HG03095 (cell line): ENCODE data around the gene TBX3.

Experiments used
- ATAC-seq: cut with Tn5 transposase; IDR thresholded peaks from one replicate; pipeline ENCODE4 v1.9.1; 2021; ENCODE audit warnings: moderate library complexity; ENCODE audit not compliant: unreplicated experiment

Gene TBX3

DNA sequence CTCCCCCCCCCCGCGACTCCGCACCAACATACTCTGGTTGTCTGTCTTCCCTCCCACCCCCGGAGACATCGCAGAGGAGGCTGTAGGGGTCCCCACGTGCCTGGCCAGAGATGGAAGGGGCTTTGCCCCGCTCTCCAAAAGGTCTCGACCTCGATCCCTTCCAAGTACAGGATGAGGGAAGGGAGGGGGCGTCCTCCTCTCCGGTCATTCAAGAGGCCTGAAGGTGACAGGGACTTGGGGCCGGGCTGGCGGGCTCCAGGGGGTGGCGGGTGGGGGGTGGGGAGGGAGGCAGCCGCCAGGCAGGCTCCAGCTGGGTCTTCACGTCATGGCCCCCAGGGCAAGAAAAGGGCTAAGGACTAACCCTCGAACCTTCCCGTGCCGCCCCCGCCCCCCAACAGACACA is 15.1 kb downstream of the TBX3 start:
- no peak for ATAC-seq

DNA sequence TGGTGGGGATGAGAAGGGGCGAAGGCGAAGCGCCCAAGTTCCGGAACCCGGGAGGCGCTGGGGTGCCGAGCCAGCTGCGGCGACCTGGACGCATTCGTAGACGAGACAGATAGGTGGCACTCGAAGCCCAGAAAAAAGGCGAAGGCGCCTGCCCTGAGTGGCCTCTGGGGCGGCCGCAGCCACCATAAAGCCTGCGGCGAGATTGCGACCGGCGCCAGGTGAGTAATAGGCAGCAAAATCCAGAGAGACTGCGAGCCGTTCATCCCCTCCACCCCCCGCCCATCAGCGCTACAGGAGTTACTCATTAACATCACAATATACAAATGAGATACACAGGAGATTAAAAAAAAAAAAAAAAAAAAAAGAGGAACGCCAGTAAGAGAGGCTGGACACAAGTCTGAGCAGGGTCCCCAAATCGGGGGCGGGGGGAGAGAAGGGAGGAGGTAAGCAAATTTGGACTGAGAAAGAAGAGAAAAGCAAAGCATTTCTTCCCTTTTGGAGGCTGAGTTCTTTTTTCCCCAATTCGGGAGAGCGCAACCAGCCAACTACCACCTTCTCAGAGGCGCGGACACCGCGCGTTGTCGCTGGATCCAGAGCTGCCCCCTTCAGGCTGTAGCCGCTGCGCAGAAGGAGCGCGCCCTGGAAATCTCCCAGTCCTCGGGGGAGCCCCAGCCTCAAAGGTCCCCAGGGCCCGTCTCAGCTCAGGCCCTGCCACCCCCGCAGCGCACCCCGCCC is 15.7 kb downstream of the TBX3 start:
- no peak for ATAC-seq

DNA sequence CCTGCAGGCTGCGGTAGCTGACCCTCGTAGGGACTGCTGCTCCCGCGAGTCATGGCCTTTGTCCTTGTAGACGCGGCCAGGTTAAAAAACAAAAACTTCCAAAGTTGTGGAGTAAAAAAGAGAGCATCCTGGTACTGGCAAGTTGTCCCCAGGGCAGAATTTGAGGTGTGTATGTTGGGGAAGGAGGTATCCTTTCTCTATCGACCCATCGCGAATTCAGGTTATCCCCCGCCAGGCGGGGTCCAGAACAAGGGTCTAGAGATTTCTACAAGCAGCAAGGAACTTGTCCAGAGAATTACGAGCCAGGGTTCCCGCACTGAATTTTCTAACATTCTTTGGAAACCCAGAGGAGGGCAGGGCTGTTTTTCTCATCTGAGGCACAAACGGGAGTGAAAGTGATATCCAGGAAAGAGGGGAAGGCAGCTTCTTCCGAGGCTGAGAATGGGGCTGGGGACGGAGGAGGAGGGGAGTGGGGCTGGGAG is 16.3 kb downstream of the TBX3 start:
- no peak for ATAC-seq

DNA sequence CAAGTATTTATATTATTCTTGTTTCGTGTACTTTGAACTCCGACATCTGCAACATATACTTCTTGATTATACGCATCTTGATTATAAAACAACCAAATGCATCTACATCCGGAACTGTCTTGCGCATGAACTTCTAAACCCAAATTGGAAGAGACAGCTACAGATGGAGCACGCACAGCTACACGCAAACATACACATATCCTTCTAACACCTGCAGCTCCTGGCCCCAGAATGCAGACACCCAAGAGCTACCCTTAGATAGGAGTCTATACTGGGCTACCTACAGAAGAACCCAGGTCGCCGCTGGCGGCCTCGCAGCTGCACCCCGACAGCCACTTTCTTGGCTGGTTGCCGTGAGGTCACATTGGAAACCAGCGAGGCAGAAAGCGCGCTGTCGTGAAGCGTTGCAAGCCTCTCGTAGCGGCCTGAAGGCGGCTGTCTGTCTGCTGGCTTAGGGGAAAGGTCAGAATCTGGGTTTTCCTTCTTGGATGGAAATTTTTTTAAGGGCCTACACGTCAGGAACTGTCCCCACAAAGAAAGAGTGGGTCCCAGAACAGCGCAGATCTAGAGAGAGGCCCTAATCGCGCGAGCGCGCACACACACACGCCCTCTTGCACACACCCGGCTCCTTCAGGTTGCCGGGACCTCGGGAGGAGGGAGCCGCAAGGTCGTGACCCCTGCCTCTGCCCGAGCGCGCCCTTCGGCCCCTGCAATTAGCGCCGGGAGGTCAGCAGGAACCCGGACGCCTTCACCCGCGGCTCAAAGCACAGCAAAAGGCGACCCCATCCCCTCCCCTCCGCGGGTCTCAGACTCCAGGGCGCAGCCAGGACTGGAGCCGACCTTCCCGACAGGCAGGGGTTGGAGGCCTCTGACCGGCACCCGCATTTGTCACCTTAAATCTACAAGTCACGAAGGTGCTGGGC is 17.0 kb downstream of the TBX3 start:
- ATAC-seq: no peak

DNA sequence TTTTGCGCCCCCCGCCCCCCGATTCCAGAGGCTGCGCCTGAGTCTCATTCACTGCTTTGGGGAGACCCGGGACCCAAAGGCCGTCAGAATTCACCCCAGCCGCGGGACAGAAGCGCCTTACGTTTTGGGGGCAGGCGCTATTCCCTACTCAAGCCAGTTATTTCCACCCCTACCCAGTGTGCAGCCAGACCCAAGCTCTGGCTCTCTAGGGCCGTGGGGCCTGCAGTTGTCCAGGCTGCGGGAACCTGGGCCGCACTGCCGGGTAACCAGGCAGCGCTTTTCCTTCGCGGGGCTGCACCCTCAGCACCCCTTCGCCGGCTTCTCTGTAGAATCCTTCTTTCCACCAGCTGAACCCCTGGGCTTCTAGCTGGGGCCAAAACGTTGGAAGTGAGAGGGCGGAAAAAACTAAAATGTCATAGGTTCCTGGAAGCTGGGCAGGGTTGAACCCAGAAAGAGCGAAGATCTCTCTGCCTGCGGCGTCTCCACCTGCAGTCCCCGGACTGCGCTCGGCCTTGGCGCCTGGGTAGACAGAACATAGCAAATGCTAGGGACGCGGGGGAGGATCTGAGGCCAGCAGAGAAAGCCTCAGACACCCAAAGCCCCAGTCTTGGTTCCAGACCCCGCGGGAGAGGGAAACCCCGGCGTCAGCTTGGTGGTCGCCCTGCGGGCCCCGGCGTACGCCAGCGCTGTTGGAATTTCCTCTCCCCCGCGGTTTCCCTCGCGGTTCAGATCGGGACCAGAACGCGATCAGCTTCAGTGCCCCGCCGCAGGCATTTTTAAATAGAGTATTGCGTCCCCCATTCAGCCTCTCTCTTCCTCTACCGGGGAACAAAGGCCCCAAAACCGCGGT is 18.3 kb downstream of the TBX3 start:
- no peak for ATAC-seq

DNA sequence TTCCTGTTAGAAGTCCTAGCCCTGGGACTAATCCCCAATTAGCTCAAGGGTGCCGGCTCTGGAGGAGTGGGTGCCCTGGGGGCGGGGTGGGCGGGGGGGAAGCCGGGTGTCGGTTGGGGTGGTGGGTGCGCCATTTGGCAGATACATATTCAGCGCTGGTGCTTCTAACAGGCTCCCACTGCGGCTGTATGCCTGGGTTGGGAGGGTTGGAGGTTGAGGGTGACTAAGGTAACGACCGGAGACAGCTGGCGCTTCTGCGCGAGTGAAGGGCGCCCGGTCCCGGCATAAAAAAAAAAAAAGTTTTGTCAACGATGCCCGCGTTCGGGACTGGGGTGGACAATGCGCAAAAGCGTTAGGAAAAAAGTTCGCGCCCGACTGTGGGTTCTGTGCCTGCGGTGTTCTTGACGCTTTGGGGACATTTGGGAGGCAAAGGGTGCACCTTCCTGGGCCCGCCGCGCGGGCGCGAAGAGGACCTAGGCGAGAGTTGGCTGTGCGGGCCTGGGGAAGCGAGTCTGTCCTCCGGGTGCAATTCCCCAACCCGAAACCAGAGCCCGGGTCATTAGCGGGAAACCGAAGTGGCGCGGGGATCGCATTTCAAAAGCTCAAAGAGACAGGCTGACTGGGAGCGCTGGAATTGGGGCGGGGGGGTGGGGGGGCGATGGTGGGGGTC is 19.2 kb downstream of the TBX3 start:
- no peak for ATAC-seq

DNA sequence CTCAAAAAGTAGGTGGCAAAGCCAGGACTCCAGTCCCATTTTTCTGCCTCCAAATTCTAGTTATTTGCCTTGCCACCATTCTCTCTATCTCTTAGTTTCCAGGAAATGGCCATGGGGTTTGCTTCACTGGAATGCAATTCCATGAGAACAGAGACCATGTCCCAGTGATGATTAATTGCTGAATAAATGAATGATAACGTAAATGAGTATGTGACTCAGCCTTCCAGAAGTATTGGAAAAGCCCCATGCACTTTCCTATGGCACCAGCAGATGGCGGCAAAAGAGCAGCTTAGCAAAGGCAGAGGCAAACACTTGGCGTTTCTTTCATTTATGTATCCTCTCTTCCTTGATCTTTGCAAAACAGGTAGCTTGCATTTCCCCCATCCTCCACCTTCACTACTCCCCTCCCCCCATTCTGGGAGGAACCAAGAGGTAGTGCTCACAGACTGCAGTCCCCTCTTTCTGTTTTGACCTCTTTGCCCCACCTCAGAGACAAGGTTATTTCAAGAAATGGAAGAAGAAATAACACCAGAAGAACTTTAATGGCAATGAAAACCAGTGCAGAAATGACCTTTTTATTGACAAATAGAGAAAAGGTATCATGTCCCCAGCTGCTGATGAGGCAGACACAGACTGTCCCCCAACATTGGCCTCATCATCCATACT is 21.3 kb downstream of the TBX3 start:
- no peak for ATAC-seq

DNA sequence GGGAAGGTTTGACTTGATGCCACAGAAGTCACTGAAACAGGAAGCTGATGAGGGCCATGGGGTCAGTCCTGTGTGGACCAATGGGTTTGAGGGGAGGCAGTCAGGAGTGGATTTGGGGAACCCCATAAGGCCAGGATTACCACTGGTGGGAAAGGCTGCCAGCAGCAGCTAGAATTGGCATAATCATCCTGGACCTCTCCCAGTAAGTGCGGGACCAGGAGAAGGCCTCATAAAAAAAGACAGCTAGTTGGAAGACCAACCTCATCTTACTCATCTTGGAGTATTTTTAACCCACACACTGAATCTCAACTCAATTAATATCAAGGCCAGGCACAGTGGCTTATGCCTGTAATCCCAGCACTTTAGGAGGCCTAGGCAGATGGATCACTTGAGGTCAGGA is 22.7 kb downstream of the TBX3 start:
- no peak for ATAC-seq

DNA sequence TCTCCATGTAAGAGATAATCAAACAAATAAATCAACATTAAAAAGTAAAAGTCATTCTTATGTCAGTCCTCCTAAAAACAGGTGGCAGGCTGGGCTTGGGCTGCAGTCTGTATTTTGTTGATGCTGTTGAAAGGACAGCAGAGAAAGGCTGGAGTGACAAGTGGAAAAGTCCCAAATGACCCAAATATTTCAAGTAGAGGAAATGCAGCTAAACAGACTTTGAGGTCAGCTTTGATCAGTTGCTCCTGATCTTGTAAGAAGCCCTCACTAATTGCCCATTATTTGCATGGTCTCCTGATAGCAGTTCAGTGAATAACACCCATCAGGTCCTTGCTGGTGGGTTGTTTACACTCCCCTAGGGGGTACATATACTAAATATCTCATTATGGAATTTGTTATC is 24.9 kb downstream of the TBX3 start:
- ATAC-seq: no peak

DNA sequence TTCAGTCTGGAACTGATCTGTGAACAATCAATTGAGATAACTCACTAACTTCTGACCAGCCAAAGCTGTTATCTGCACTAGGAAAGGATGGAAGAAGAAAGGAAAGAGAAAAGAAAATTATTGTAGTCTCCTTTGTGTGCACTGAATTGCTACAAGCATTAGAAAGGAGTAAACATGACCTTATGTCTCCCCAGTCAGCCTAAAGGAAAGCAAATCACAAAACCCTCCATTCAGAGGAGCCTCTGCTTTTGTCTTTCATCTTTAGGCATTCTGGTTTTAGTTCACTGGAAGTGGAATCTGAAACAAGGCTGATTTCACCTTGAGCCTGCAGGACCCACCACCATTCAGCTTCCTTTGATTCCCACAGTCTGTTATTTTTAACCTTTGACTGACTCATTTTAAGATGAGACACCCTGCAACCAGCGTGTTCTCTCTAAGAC is 26.0 kb downstream of the TBX3 start:
- no peak for ATAC-seq

DNA sequence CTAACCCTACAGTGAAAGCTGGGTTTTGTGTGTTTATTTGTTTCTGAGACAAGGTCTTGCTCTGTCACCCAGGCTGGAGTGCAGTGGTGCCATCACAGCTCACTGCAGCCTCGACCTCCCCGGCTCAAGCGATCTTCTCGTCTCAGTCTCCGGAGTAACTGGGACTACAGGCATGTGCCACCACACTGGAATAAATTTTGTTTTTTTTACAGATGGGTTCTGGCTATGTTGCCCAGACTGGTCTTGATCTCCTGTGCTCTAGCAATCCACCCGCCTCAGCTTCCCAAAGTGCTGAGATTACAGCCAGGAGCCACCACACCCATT is 26.4 kb downstream of the TBX3 start:
- no peak for ATAC-seq

DNA sequence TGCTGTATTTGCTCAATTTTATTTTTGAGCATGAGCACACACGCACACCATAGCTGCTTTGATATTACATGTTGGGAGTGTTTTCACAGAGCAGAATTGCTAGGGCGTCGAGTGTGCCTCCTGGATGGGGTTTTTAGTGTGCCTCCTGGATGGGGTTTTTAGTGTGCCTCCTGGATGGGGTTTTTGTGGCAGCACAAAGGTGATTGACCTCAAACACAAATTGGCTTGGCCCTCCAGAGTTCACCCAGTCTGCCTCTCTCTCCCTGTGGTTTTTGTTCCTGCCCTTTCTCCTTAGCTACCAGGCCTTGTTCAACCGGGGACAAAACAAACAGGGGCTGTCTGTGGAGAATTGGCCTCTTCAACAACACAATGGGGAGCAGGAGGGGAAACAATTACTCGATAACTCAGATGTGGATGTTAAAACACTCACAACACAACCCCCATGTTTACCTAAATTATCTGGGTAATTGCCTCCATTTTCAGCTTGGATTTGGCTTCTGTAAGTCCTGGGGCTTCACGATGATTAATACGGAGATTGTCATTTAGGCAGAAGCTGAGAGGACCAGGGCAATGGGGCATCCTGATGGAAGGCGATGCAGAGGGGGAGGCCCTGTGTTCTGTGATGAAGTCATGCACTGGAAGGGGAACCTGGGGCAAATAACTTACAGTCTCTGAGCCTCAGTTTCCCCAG is 26.9 kb downstream of the TBX3 start:
- no peak for ATAC-seq

DNA sequence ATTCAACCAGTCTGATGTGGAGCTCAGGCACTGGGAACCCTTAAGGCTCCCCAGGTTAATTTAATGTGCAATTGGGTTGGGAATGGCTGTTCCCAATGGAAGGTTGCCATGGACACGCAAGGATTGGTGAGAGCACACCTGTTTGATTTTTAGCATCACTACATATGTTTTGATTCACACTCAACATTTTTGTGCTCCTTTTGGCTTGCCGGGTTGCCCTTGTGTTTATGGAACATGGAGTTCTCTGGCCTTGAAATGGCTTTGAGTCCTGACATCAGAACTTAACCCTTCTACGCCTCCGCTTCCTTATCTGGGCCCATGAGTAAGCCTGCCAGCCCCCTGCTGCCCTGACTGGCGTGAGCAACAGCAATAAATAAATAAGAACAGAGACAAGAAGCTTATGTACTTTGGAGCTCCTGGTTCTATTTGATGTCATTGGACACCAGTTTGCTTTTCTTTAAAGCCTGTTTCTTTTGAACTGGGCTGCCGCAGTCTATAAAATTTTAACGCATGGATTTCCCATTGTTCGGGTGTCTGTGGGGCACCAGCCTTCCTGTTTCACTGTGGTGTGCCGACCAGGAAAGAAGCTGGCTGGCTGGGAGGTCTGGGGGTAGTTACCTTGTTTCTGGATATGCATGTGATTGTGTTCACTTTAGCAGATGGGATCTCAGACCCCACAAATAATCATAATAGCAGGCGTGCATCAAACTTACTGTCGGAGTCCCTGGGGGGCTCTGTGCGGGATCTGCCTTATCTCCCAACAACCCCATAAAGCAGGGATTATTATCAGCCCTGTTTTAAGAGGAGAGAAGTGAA is 27.8 kb downstream of the TBX3 start:
- ATAC-seq: no peak

DNA sequence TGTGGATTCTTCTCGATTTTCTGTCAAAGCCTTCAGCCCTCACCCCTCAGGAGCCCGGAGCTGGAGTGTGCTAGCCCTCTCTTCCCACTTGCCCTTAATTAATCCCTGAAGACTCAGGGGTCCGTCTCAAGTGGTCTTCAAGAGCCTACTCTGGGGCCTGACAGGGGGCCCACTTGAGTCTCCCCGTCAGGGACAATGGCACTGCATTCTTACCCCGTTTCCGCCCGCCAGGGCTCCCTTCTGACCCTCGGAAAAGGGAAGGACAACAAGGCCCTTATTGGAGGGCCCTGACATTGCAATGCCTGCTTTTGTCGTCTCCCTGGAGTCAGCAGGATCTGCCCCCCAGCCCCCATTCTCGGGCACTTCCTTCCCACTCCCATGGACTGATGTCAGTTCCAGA is 34.4 kb downstream of the TBX3 start:
- ATAC-seq: no peak

DNA sequence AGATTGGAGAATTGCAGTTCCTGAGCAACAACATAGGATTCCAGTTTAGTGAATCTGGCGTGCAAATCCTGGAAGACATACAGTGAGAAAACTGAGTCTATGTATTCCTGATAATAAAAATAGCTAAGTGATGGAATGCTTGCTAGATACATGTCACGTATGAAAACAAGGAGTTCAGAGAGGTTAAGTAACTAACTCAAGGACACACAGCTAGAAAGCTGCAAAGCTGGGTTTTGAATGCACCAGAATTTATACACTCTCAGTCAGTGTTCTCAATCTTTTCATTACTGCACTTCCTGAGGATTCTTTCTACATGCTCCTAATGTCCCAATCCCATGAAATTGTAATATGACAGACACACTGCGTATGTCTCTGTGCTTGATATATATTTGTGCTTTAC is 35.3 kb downstream of the TBX3 start:
- no peak for ATAC-seq

DNA sequence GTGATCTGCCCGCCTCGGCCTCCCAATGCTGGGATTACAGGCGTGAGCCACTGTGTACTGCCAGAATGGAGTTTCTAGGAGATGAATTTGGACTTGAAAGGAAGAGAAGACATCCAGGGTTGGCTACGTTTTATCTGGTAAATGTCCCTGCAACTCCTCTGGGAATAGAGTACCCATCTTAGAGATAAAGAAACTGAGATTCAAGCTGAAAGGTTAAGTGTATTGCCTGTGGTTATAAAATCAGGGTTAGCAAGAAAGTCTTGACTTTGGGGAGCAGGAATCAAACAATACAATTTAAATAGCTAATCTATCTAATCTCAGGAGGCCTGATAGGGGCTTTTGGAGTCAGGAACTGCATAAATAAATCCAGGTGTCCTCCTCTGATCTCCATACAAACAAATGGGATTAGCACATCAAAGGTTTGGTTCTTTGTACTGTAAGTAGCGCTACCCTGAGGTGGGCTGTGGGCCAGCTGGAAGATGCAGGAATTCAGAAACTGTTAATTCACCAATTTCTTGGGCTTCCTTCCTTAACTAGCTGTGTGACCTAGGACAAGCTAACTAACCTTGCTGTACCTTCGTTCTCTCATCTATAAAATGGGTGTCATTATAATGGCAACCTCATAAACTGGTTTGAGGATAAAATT is 45.1 kb downstream of the TBX3 start:
- ATAC-seq: no peak

DNA sequence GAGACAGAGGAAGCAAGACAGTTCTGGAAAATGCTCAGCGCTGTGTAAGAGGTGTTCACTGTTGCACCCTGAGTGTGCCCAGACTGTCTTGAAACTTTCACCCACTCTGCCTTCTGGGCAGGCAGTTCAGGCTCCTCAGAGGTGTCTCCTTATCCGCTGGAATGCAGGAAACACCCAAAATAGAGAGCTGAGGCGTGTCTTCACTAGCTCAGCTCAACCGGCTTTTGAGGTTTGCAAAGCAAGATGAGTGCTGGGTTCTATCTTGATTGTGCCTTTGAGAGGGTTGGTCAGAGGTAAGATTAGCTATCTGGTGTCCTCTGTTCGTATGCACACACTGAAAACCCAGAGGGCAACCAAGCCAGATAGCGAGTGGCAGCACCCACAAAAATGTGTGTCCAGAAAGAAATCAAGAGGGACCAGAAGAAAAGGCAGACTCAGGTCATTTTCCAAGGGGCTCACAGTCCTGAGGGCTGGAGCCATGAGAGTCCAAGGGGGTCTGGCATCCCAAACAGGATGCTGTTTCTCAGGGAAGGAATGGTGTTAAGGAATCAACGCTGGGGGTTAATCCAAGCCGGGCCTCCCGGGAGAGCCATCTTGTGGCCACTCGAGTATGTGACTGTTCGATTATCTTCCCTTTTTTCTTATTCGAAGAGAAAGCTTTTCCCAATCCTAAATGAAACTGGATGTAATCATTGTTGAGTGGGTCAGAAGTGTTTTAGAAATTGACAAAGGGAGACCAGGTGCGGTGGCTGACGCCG is 47.1 kb downstream of the TBX3 start:
- no peak for ATAC-seq

DNA sequence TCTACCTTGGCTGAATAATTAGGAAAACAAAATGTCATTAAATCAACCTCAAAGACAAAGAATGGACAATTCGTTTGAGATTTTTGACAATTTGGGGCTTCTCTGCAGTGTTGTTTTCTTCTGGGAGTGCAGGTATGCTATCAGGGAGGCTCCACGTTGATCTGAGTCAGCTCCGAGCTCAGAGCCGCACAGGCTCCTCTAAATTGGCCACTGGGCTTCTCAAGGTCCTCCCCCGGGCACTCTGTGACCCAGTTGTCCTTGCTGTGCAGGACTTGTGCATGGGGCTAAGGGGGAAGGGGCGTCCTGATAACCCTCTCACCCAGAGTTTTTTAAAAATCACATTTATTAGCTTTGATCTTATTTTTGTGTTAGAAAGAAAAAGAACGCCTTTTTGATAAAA is 52.7 kb downstream of the TBX3 start:
- ATAC-seq: no peak
